H1 (cell line): ENCODE measurements around the gene DICER1. TPM values are rescaled to one million over a fixed set of nuclear protein-coding genes. Genes with fewer than 3 reads are reported as not detected.

ENCODE experiments used
- CTCF ChIA-PET: fragments of 300-600 bp; sonication (Branson Sonifier 250); formaldehyde crosslinking; loops from one replicate; lab custom pipeline; 2021; ENCODE audit not compliant: partially characterized antibody; lab: Charles Lee
- POLR2A ChIA-PET: fragments of 300-600 bp; sonication (Branson Sonifier 250); formaldehyde crosslinking; loops from one replicate; lab custom pipeline; 2021; ENCODE audit warnings: inconsistent platforms; ENCODE audit not compliant: partially characterized antibody; lab: Charles Lee
- DNase-seq, 2 experiments: peaks; one replicate each; pipeline versions ENCODE4 v3.0.0 to v3.0.0-alpha.2; 2010 to 2022; ENCODE audit warnings: low spot score in 2 of 2, low read depth in 1 of 2, mixed read lengths in 1 of 2
- FAIRE-seq: peaks from 2 replicates; lab custom pipeline; 2011; peaks lifted over from hg19 to GRCh38; lab: Jason Lieb, UNC
- H2AFZ ChIP-seq: 2 replicates; pipeline ENCODE4 v1.8.1; 2012; ENCODE audit warnings: low read length, inconsistent platforms
- H2AK5ac ChIP-seq: 2 replicates; pipeline ENCODE4 v1.6.1; 2013; ENCODE audit warnings: low read depth, low read length
- H2BK120ac ChIP-seq: replicated peaks from 2 replicates; pipeline ENCODE3; 2013; ENCODE audit warnings: low read depth, low read length, inconsistent platforms
- H2BK12ac ChIP-seq: 2 replicates; pipeline ENCODE4 v1.6.1; 2013; ENCODE audit warnings: low read depth, low read length
- H2BK15ac ChIP-seq: 2 replicates; pipeline ENCODE4 v1.6.1; 2013; ENCODE audit warnings: low read length
- H2BK20ac ChIP-seq: 2 replicates; pipeline ENCODE4 v1.6.1; 2013; ENCODE audit warnings: low read length
- H2BK5ac ChIP-seq: 2 replicates; pipeline ENCODE4 v1.6.1; 2013; ENCODE audit warnings: low read depth, low read length
- H3K14ac ChIP-seq: 2 replicates; pipeline ENCODE4 v1.6.1; 2013; ENCODE audit warnings: inconsistent platforms; ENCODE audit not compliant: insufficient read length
- H3K18ac ChIP-seq: 2 replicates; pipeline ENCODE4 v1.6.1; 2013; ENCODE audit warnings: low read length; ENCODE audit errors: extremely low read depth
- H3K23ac ChIP-seq: 2 replicates; pipeline ENCODE4 v1.6.1; 2013; ENCODE audit warnings: inconsistent platforms; ENCODE audit not compliant: insufficient read length
- H3K23me2 ChIP-seq: 2 replicates; pipeline ENCODE4 v1.6.1; 2013; ENCODE audit warnings: low read depth, low read length
- H3K27ac ChIP-seq: 2 replicates; pipeline ENCODE4 v1.6.1; 2011; ENCODE audit warnings: low read depth, low read length, inconsistent platforms
- H3K27me3 ChIP-seq, 4 experiments: replicated peaks in 1 of 4; 1 replicate in 1 of 4; 2 replicates in 3 of 4; pipeline versions ENCODE4 v1.6.1 to v1.8.1; 2011 to 2013; ENCODE audit warnings: low read length in 3 of 4, mild to moderate bottlenecking in 3 of 4, inconsistent platforms in 2 of 4, mixed read lengths in 2 of 4, moderate library complexity in 1 of 4; ENCODE audit not compliant: control insufficient read depth in 3 of 4, insufficient read depth in 3 of 4; ENCODE audit errors: extremely low read depth in 1 of 4
- H3K36me3 ChIP-seq, 4 experiments: 2 replicates each; pipeline versions ENCODE4 v1.6.1 to v1.8.1; 2011 to 2013; ENCODE audit warnings: mild to moderate bottlenecking in 4 of 4, low read length in 3 of 4, moderate library complexity in 2 of 4, control low read depth in 1 of 4, inconsistent platforms in 1 of 4; ENCODE audit not compliant: insufficient read depth in 4 of 4, control insufficient read depth in 2 of 4
- H3K4ac ChIP-seq: replicated peaks from 2 replicates; pipeline ENCODE3; 2013; ENCODE audit warnings: low read length, low read depth, mixed read lengths, inconsistent platforms; ENCODE audit not compliant: insufficient read length
- H3K4me1 ChIP-seq, 4 experiments: replicated peaks in 1 of 4; 1 replicate in 1 of 4; 2 replicates in 3 of 4; pipeline versions ENCODE4 v1.6.1 to v1.8.1; 2011 to 2013; ENCODE audit warnings: low read length in 3 of 4, inconsistent platforms in 2 of 4, mixed read lengths in 1 of 4; ENCODE audit not compliant: insufficient read depth in 4 of 4, control insufficient read depth in 3 of 4
- H3K4me2 ChIP-seq, 2 experiments: 2 replicates each; pipeline versions ENCODE4 v1.6.1 to v1.8.1; 2011 to 2013; ENCODE audit warnings: low read depth in 2 of 2, low read length in 2 of 2, control low read depth in 1 of 2, inconsistent platforms in 1 of 2, mild to moderate bottlenecking in 1 of 2; ENCODE audit not compliant: insufficient read depth in 1 of 2
- H3K4me3 ChIP-seq, 4 experiments: fragments of 200-600, 300-600 bp in 1 of 4; sonication (generic), shearing (Covaris generic), sonication (Bioruptor Twin) in 1 of 4; 2 replicates each; pipeline versions ENCODE4 v1.5.1 to v1.8.1; 2011 to 2016; ENCODE audit warnings: low read length in 4 of 4, low read depth in 3 of 4, control low read depth in 2 of 4, inconsistent platforms in 2 of 4, mild to moderate bottlenecking in 2 of 4, mixed read lengths in 1 of 4, moderate library complexity in 1 of 4; ENCODE audit not compliant: insufficient read depth in 2 of 4; ENCODE audit errors: extremely low read depth in 1 of 4
- H3K56ac ChIP-seq: replicated peaks from 2 replicates; pipeline ENCODE3; 2013; ENCODE audit warnings: low read depth, mild to moderate bottlenecking, mixed read lengths, low read length, inconsistent platforms; ENCODE audit not compliant: insufficient read length
- H3K79me1 ChIP-seq: 2 replicates; pipeline ENCODE4 v1.6.1; 2013; ENCODE audit warnings: low read depth, low read length, control low read depth
- H3K79me2 ChIP-seq, 2 experiments: 2 replicates each; pipeline versions ENCODE4 v1.6.1 to v1.8.1; 2012 to 2013; ENCODE audit warnings: low read length in 2 of 2, mild to moderate bottlenecking in 2 of 2, inconsistent platforms in 1 of 2; ENCODE audit not compliant: insufficient read depth in 2 of 2, control insufficient read depth in 1 of 2
- H3K9ac ChIP-seq, 4 experiments: replicated peaks in 1 of 4; 1 replicate in 1 of 4; 2 replicates in 3 of 4; pipeline versions ENCODE4 v1.6.1 to v1.8.1; 2011 to 2013; ENCODE audit warnings: low read depth in 3 of 4, low read length in 3 of 4, control low read depth in 2 of 4, mild to moderate bottlenecking in 2 of 4, moderate library complexity in 2 of 4, inconsistent platforms in 1 of 4; ENCODE audit errors: extremely low read depth in 1 of 4
- H3K9me3 ChIP-seq, 2 experiments: 2 replicates each; pipeline versions ENCODE4 v1.6.1 to v1.8.1; 2012 to 2013; ENCODE audit warnings: mild to moderate bottlenecking in 2 of 2, moderate library complexity in 2 of 2, control low read depth in 1 of 2, inconsistent platforms in 1 of 2, low read depth in 1 of 2, low read length in 1 of 2, mixed read lengths in 1 of 2; ENCODE audit not compliant: insufficient read depth in 2 of 2
- H4K20me1 ChIP-seq, 2 experiments: replicated peaks in 1 of 2; 2 replicates each; pipeline versions ENCODE3 to v1.8.1; 2011 to 2013; ENCODE audit warnings: inconsistent platforms in 2 of 2, low read length in 2 of 2, mild to moderate bottlenecking in 1 of 2; ENCODE audit not compliant: insufficient read depth in 2 of 2, control insufficient read depth in 1 of 2
- H4K5ac ChIP-seq: 2 replicates; pipeline ENCODE4 v1.6.1; 2013; ENCODE audit warnings: low read length, low read depth, mixed read lengths, inconsistent platforms; ENCODE audit not compliant: insufficient read length
- H4K8ac ChIP-seq: 2 replicates; pipeline ENCODE4 v1.8.0; 2013; ENCODE audit warnings: mild to moderate bottlenecking, moderate library complexity, low read length, inconsistent platforms; ENCODE audit not compliant: insufficient read depth; ENCODE audit errors: extremely low read depth
- H4K91ac ChIP-seq: replicated peaks from 2 replicates; pipeline ENCODE3; 2013; ENCODE audit warnings: low read length, mixed read lengths, inconsistent platforms; ENCODE audit not compliant: insufficient read length
- ASH2L ChIP-seq: fragments of 200-600, 300-600 bp; sonication (generic); IDR thresholded peaks from one replicate; pipeline ENCODE4 v1.7.1; 2017; ENCODE audit warnings: low read length
- ATF3 ChIP-seq: IDR thresholded peaks from 2 replicates; pipeline ENCODE4 v1.6.1; 2011; ENCODE audit warnings: low read depth, mild to moderate bottlenecking, low read length; ENCODE audit not compliant: insufficient read depth
- E2F6 ChIP-seq: IDR thresholded peaks from 2 replicates; pipeline ENCODE4 v1.6.1; 2012; ENCODE audit warnings: inconsistent platforms
- EGR1 ChIP-seq: IDR thresholded peaks from 2 replicates; pipeline ENCODE4 v1.6.1; 2011; ENCODE audit warnings: low read depth, low read length, borderline replicate concordance
- HDAC6 ChIP-seq: IDR thresholded peaks from one replicate; pipeline ENCODE4 v1.7.1; 2012; ENCODE audit warnings: low read depth, mild to moderate bottlenecking, inconsistent platforms, low read length, moderate library complexity
- JUN ChIP-seq: IDR thresholded peaks from 2 replicates; pipeline ENCODE4 v1.6.1; 2011; ENCODE audit warnings: low read depth, mild to moderate bottlenecking, improper control_type of control experiment, low read length
- NANOG ChIP-seq: IDR thresholded peaks from 2 replicates; pipeline ENCODE4 v1.6.1; 2011; ENCODE audit warnings: low read length, low read depth, mild to moderate bottlenecking, inconsistent platforms; ENCODE audit not compliant: insufficient read depth, poor library complexity, severe bottlenecking
- RAD21 ChIP-seq, 2 experiments: IDR thresholded peaks in 1 of 2; conservative IDR thresholded peaks in 1 of 2; 2 replicates each; pipeline ENCODE4 v1.6.1; 2011; ENCODE audit warnings: low read depth in 2 of 2, low read length in 2 of 2, improper control_type of control experiment in 1 of 2, inconsistent platforms in 1 of 2, mild to moderate bottlenecking in 1 of 2, moderate library complexity in 1 of 2
- RXRA ChIP-seq: IDR thresholded peaks from 2 replicates; pipeline ENCODE4 v1.6.1; 2011; ENCODE audit warnings: low read depth, mild to moderate bottlenecking, low read length, moderate library complexity; ENCODE audit not compliant: insufficient read depth
- SIRT6 ChIP-seq: IDR thresholded peaks from one replicate; pipeline ENCODE4 v1.7.1; 2012; ENCODE audit warnings: low read length, inconsistent platforms
- TEAD4 ChIP-seq: IDR thresholded peaks from 2 replicates; pipeline ENCODE4 v1.6.1; 2012; ENCODE audit warnings: low read depth, low read length, inconsistent platforms, mixed read lengths
- WGBS, 2 experiments: shearing (Covaris generic) in 1 of 2; methylation state at CpG; one replicate each; pipeline versions ENCODE4 v1.1.6 to v1.1.7; 2013 to 2015; ENCODE audit warnings: low lambda C conversion rate in 2 of 2, mixed read lengths in 2 of 2, inconsistent platforms in 1 of 2, low coverage in 1 of 2, missing lambda C conversion rate in 1 of 2; ENCODE audit not compliant: insufficient replicate concordance in 2 of 2, insufficient coverage in 1 of 2, insufficient read length in 1 of 2; ENCODE audit errors: extremely low coverage in 1 of 2, missing lambda C conversion rate in 1 of 2; 5-methylcytosine and 5-hydroxymethylcytosine counted together
- polyA plus RNA-seq, 7 experiments: library from polyadenylated mRNA; depleted of rRNA in 3 of 7; stranded (reverse) in 5 of 7; unstranded in 2 of 7; fragments of >200 nt in 5 of 7; fragments of 200-250 nt in 2 of 7; gene quantifications; 1 replicate in 5 of 7; 2 replicates in 1 of 7; 4 replicates in 1 of 7; pipeline versions ENCODE4 v1.2.1 to v1.2.3, GENCODE V29; 2011 to 2013; ENCODE audit warnings: missing spikeins in 2 of 7, mixed read lengths in 2 of 7
- total RNA-seq: library from RNA; stranded (reverse); fragmentation: NEBNext Ultra II Directional; extraction: Animal tissue kit (Norgen Biotek cat#: 25700); gene quantifications from 2 replicates; pipeline ENCODE4 v1.2.1, GENCODE V29; 2021

DICER1 gene
- total and polyA plus RNA-seq, 2 of the 8 experiments (the other 6 are each of a cell fraction or from before 2014, with no cell fraction given), result 11.9 to 61.8 TPM

GRCh38 chr14:95058491-95058890 lies 98.8 kb downstream of the DICER1 start:
- no peaks in the 10 kb centered on the region for H3K36me3 ChIP-seq
- no peaks in the 10 kb centered on the region; a peak in 1 of 7 replicates for H3K27me3 ChIP-seq
- no peak overlapping the region for H2BK20ac ChIP-seq
- H3K79me2 ChIP-seq, result no peaks in the 10 kb centered on the region
- no peak overlapping the region for H3K56ac ChIP-seq
- no peak overlapping the region for H3K4me2 ChIP-seq
- no peak overlapping the region for H2BK12ac ChIP-seq
- 91% methylated on average over 9 of the region's 9 CpGs; no CpG with 5 or more reads in 1 of the 2 experiments for WGBS, 2 experiments
- H3K4me1 ChIP-seq, result no peaks in the 10 kb centered on the region
- H3K23ac ChIP-seq, result no peak overlapping the region
- no peak overlapping the region for H3K18ac ChIP-seq
- ChIA-PET POLR2A (no interaction called here), CTCF (interaction anchor here (1.2 to 1.4 kb wide), 2 partner anchors 11 to 23 kb away, joined by 3 read pairs; no protein-coding TSS in a partner anchor)
- no peak overlapping the region for H4K8ac ChIP-seq
- no peak for FAIRE-seq
- no peak overlapping the region for H3K4ac ChIP-seq
- no peak for TF ChIP-seq EGR1
- TF ChIP-seq TEAD4, result no peak
- no peak for TF ChIP-seq NANOG
- TF ChIP-seq RXRA, result no peak
- TF ChIP-seq SIRT6, result no peak
- no peak for TF ChIP-seq HDAC6
- TF ChIP-seq RAD21 (IDR thresholded peaks at IDR 0.05 in 1 of 2, conservative IDR thresholded peaks at IDR 0.05 in 1 of 2; ENCODE audit: low read depth in 2 of 2, low read length in 2 of 2), result no peak
- TF ChIP-seq ATF3, result no peak
- TF ChIP-seq ASH2L, result no peak
- TF ChIP-seq JUN, result no peak
- TF ChIP-seq E2F6, result no peak
- no peak for DNase-seq
- no peak overlapping the region for H3K9ac ChIP-seq
- H3K79me1 ChIP-seq, result no peaks in the 10 kb centered on the region
- no peaks in the 10 kb centered on the region for H3K23me2 ChIP-seq
- H2AFZ ChIP-seq, result no peak overlapping the region
- no peak overlapping the region for H2BK120ac ChIP-seq
- no peak overlapping the region for H4K91ac ChIP-seq
- H2BK15ac ChIP-seq, result no peak overlapping the region
- no peak overlapping the region for H3K27ac ChIP-seq
- no peak overlapping the region for H2AK5ac ChIP-seq
- no peak overlapping the region for H3K4me3 ChIP-seq
- no peaks in the 10 kb centered on the region for H4K20me1 ChIP-seq
- no peak overlapping the region for H2BK5ac ChIP-seq
- no peaks in the 10 kb centered on the region for H3K9me3 ChIP-seq
- H3K14ac ChIP-seq, result no peak overlapping the region
- H4K5ac ChIP-seq, result no peak overlapping the region
